Nucleus accumbens (tissue), 56 donors: Measurements from ENCODE around the gene SYT9.

Source experiments
- DNase-seq, 56 donors: peaks; one replicate each; lab custom pipeline; 2025; lab: John Stamatoyannopoulos, UW

The SYT9 gene

GRCh38 chr11:7418906-7419305, 167.2 kb downstream of the SYT9 start:
- DNase-seq: no peak

DNA sequence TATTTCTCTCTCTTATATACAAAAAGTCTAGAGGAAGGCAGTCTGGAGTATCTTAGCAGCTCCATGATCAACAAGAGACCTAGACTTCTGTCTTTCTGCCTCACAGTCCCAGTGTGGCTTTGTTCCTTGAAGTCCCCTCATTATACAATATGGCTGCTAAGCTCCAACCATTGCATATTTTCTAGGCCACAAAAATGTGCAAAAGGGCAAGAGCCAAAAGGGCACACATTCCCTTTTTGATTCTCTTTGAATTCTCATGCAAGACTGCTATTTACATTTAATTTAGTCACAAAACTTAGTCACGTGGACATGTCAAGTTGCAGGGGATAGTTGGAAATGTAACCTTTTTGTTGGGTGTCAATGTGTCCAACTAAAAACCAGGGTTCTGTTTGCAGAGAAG, 169.4 kb downstream of the SYT9 start:
- no peak for DNase-seq

GRCh38 chr11:7422544-7423331, 171.0 kb downstream of the SYT9 start:
- no peak for DNase-seq

GRCh38 chr11:7423946-7424345, 172.2 kb downstream of the SYT9 start:
- DNase-seq: no peak

DNA sequence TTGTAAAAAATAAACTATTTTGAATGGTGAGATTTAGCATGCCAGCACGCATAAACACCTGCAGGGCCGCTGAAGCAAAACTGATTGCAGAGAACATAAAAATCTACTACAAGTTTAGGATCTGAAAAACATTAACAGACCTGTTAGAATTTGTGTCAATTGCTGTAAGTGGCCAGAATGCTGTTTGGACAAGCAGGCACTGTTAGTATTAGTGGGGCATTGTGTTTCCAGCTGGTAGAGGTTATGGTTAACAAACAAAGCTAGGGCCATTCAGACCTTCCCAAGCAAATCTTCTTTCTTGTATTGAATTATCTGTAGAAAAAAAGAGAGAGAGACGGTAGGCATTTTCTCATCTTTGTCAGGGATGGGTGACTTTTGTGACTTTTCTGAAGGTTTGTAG, 176.0 kb downstream of the SYT9 start:
- no peak for DNase-seq

DNA sequence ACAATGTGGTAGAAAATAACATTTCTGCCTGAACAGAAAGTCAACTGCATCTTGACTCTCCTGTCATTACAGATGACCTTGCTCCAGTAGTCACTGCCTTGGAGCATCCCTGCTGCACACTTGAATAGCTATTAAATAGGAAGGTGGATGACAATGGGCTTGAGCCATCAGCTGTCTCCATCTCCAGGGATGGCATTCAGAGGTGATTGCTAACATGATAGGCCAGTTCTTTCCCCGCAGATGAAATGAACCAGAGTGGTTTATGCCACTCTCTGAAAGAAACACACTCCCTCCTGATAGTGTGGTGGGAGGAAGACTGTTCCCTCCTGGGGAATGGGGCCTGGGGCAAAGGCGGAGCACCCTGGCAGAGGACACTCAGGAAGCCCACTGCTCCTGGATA, 176.5 kb downstream of the SYT9 start:
- no peak for DNase-seq

DNA sequence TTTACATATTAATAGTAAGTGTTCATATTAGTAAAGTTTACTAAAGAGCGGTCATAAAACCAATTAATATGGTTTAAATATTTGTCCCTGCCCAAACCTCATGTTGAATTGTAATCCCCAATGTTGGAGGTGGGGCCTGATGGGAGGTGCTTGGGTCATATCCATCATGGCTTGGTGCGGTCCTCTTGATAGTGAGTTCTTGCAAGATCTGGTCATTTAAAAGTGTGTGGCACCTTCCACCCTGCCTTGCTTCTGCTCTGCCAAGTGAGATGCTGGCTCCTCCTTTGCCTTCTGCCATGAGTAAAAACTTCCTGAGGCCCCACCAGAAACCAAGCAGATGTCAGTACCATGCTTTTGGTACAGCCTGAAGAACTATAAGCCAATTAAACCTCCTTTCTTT, 178.8 kb downstream of the SYT9 start:
- no peak for DNase-seq

GRCh38 chr11:7435176-7435575, 183.5 kb downstream of the SYT9 start:
- no peak for DNase-seq

DNA sequence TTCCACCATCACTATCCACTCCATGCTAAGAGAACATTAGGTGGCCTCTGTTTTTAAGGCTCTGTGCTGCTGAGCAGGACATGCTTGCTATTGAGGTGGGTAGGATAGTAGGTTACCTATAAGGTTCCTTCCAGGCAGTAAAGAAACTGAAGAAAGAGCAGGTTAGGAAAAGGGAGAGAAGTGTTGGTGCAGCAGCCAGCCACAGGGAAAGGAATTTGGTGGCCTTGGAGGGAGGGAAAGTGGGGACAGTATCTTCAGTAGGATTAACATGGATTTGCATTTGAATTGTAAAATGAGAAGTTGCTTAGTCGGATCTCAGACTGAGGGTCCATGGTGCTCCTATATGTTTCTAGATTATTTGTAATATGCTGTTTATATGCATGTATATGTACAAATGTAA, 184.4 kb downstream of the SYT9 start:
- no peak for DNase-seq

DNA sequence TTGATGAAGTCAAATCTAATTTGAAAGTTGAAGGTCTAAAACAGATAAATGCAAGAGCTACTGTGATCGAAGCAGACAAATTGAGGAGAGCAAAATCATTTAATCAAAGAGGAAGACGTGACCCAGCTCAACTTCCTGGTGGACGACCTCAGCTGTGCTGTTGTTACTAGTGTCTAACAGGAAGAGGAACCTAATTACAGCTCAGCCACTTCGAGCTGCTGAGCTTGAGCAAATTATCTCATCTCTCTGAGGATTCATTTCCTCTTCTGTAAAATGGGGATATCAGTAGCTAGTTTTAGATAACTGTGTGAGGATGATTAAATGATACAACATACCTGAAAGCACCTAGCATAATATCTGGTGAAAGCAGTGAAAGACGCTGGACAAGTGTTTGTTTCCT, 185.0 kb downstream of the SYT9 start:
- DNase-seq: no peak

- DNase-seq: no peak
Observed at GRCh38 chr11:7437696-7438095, 186.0 kb downstream of the SYT9 start.

GRCh38 chr11:7439746-7440320, 188.1 kb downstream of the SYT9 start:
- no peak for DNase-seq

DNA sequence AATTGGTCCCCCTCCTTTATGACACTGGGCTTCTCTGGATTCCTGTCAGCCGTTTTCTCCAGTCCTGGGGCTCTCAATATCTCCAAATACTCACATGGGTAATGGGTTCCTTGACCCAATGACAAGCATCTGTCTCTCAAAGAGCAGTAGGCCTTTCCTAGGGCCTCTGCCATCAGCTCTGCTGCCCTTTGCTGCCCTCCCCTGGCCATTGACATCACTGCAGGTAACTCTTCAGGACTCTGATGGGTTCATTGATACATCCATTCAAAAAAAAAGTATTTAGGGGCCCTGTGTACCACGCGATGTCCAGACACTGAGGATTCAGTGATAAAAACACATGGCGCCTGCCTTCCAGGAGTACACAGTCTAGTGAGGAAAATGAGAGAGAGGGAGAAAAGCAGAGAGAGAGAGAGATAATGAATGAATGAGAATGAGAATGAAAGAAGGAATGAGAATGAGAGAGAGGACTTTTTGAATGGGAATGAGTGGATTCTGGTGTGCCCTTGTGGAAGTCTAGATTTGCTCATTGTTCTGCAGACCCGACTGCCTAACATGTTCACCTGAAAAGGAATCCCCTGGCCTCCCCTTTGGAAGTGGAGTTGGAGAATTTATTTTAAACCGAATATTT, 191.0 kb downstream of the SYT9 start:
- peak in 50 of 56 donors; percentile 5 to 90 (median 54) for DNase-seq

- DNase-seq: no peak
Observed at GRCh38 chr11:7444091-7444981, 192.6 kb downstream of the SYT9 start.

DNA sequence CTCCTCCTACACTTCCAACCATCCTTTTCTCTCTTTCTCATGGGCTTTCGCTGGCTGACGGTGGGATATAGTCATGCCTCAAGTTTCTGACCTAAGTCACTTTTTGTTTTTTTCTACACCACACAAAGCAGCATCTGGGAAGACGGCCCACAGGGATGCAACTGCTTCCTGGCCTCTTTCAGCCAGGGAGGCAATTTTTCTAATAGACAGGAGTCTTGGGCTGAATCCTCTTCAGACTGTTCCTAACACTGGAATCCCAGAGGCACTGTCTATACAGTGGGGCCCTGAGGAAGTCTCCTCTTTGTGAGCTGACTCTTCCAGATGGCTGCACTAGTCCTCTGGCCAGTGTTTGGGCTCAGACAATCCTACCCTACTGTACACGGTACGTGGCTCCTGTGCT, 193.9 kb downstream of the SYT9 start:
- DNase-seq: no peak

DNA sequence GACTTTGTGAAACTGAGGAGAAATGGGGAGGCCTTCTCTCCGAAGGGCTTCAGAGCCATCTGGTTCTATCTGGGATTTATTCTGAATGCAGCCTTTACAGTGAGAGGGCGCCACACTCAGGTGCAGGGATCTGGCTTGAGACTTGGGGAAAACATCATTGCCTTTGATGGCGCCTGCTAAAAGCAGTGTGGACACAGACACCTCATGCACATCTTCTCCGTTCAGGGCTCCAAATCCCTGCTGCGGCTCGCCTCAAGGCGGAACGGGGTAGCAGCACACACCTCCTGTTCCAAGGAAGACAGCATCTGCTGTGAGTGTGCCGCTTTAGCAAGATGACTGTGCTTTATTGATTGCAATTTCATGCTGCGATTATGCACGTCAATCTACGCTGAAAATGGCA, 196.5 kb downstream of the SYT9 start:
- DNase-seq: no peak

- DNase-seq: no peak
Observed at GRCh38 chr11:7449211-7449840, 197.6 kb downstream of the SYT9 start.

DNA sequence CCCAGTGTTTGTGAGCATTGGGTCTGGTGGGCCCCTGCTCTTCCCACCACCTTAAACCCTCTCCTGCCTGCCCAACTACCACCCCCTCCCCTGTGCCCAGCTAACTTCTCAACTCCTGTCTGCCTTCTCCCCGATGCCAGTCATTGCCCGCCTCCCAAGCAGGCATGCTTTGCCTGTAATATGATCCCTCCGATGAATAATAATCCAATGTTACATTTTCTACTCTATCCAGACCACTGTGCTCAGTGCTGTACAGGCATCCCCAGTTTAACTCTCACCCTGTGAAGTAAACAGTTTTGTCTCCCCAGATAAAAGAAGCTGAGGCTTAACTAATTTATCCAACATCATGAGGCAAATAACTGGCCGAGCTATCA, 198.1 kb downstream of the SYT9 start:
- no peak for DNase-seq

DNA sequence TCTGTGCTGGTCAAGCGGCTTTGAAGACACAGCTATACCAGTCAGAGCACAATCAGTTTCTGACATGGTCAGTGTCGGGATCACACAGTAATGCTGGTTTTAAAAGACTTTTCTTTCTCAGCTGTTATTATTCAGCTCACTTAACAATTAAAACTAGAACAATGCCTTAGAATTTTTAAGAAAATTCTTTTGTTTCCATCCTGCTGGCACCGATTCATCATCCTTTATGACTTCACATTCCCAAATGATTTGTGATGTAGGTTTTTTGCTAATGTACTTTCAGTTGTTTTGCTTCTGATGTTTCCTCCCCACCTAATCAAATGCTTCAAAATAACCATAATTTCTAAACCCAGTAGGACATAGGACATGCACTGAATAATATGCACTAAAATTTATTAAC, 199.1 kb downstream of the SYT9 start:
- DNase-seq: no peak

GRCh38 chr11:7451520-7451919, 199.8 kb downstream of the SYT9 start:
- no peak for DNase-seq
